Bronchial epithelial cell (primary cell): ENCODE data around the gene MAGED4. TPM values are rescaled to one million over a fixed set of nuclear protein-coding genes. Genes with fewer than 3 reads are reported as not detected.
A peak's percentile ranks its signal among the peaks of the same experiment; 100 is the strongest.
"Not testable (repeated sequence)": the region's sequence is repeated elsewhere in the genome, so short reads cannot be mapped to it uniquely, and the experiment has no call there.

Experiments
- DNase-seq: peaks from one replicate; pipeline ENCODE4 v3.0.0-alpha.2; 2010; ENCODE audit warnings: low read depth
- FAIRE-seq: peaks from 2 replicates; lab custom pipeline; 2011; peaks lifted over from hg19 to GRCh38; lab: Jason Lieb, UNC
- H3K27me3 ChIP-seq: 2 replicates; pipeline ENCODE4 v1.5.1; 2011; ENCODE audit warnings: low read length; ENCODE audit not compliant: control insufficient read depth, insufficient read depth
- H3K36me3 ChIP-seq: 2 replicates; pipeline ENCODE4 v1.5.1; 2011; ENCODE audit warnings: low read length; ENCODE audit not compliant: control insufficient read depth, insufficient read depth
- H3K4me3 ChIP-seq: 2 replicates; pipeline ENCODE4 v1.5.1; 2011; ENCODE audit warnings: mild to moderate bottlenecking, low read depth, low read length, control low read depth
- total RNA-seq: library from RNA; depleted of rRNA; stranded (reverse); fragments of >200 nt; gene quantifications from 2 replicates; pipeline ENCODE4 v1.2.1, GENCODE V29; 2014
- TF ChIP-seq, protein P1 (sequence below): IDR thresholded peaks from 2 replicates; pipeline ENCODE4 v1.5.1; 2011; ENCODE audit warnings: mild to moderate bottlenecking, moderate library complexity, low read length, control low read depth, inconsistent platforms; ENCODE audit not compliant: insufficient read depth, severe bottlenecking

MAGED4 gene
- total RNA-seq, 1 donor from 2014 or later, result 0.26 TPM

DNA sequence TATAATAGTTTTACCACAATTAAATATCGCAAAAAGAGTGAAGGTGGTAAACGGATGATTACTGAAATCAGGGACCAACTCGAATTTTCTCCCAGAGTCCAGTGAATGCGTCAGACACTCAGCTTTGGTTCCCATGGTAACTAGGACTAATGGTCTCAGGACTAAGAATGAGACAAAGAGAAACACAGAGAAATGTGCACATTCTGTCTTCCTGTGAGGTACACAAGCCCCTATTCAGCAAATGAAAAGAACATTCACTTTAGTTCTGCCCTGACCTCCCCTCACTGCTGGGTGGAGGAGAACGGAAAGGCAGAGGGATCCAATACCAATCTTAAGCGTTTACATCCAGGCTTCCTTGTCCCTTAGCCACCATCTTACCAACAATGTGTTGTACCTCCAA lies 26.7 kb downstream of the MAGED4 start:
- not testable (repeated sequence) for H3K27me3 ChIP-seq, H3K4me3 ChIP-seq, H3K36me3 ChIP-seq, DNase-seq
- FAIRE-seq, result peak; percentile 89

DNA sequence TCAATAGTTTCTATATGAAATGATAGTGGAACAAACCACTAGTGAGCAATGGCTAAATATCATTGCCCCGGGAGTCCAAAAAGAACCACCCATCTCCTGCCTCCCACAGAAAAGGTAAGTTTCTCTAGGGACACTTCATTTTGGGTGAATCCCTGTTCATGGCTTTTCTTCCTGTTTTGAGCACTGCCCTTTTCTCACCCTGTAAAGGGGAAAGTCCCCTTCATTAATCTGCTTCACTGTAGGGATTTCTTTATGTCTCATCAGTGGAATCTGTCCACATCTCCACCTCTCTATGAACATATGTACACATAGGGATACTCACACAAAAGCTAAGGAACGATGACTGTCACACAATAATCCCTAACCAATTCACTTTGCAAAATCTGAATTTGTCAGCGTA lies 28.6 kb downstream of the MAGED4 start:
- TF ChIP-seq, protein P1, sequence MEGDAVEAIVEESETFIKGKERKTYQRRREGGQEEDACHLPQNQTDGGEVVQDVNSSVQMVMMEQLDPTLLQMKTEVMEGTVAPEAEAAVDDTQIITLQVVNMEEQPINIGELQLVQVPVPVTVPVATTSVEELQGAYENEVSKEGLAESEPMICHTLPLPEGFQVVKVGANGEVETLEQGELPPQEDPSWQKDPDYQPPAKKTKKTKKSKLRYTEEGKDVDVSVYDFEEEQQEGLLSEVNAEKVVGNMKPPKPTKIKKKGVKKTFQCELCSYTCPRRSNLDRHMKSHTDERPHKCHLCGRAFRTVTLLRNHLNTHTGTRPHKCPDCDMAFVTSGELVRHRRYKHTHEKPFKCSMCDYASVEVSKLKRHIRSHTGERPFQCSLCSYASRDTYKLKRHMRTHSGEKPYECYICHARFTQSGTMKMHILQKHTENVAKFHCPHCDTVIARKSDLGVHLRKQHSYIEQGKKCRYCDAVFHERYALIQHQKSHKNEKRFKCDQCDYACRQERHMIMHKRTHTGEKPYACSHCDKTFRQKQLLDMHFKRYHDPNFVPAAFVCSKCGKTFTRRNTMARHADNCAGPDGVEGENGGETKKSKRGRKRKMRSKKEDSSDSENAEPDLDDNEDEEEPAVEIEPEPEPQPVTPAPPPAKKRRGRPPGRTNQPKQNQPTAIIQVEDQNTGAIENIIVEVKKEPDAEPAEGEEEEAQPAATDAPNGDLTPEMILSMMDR, result no peak
- no peak for FAIRE-seq
- DNase-seq, result no peak
- Histone ChIP-seq H3K4me3 (no peak overlapping the region), H3K27me3 (no peaks in the 10 kb centered on the region), H3K36me3 (no peaks in the 10 kb centered on the region)

DNA sequence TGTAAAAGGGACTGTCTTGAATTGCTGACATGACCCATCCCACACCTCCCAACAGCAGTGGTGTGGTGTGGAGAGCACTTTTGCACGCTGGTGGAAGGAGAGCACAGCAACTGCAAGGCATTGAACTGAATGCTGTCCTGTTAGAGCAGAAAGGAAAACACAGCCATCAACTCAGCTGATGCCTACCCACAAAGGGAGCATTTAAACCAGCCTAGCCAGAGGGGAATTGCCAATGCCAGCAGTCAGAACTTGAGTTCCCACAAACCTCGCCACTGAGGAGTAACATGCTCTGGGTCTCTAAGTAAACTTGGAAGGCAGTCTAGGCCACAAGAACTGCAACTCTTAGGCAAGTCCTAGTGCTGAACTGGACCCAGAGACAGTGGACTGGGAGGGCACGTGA lies 31.9 kb downstream of the MAGED4 start:
- DNase-seq, result no peak
- no peak overlapping the region for H3K4me3 ChIP-seq
- TF ChIP-seq, protein P1, result no peak
- no peaks in the 10 kb centered on the region for H3K27me3 ChIP-seq
- FAIRE-seq, result no peak
- no peaks in the 10 kb centered on the region for H3K36me3 ChIP-seq

DNA sequence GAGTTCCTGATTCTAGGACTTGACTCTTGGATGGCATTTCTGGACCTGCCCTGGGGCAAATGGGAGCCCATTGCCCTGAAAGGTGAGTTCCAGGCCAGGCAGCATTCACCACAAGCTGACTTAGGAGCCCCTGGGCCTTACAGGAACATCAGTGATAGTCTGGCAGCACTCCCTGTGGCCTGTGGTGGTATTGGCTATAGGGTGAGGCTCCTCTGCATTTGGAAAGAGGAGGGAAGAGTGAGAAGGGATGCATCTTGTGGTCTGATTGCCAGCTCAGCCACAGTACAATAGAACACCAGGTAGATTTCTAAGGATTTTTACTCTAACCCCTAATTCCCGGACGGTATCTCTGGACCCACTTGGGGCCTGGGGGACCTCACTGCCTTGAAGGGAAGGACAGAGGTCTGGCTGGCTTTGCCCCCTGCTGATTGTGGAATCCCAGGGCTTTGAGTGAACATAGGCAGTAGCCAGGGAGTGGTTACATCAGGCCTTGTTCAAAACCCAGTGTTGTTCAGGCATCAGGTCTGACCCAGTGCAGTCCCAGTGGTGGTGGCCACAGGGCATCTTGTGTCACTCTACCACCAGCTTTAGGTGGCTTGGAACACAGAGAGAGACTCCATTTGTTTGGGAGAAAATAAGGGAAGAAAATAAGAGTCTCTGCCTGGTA lies 32.9 kb downstream of the MAGED4 start:
- FAIRE-seq (no peak), DNase-seq (no peak)
- TF ChIP-seq, protein P1, result no peak
- no peaks in the 10 kb centered on the region for H3K36me3 ChIP-seq
- H3K4me3 ChIP-seq, result no peak overlapping the region
- no peaks in the 10 kb centered on the region for H3K27me3 ChIP-seq

DNA sequence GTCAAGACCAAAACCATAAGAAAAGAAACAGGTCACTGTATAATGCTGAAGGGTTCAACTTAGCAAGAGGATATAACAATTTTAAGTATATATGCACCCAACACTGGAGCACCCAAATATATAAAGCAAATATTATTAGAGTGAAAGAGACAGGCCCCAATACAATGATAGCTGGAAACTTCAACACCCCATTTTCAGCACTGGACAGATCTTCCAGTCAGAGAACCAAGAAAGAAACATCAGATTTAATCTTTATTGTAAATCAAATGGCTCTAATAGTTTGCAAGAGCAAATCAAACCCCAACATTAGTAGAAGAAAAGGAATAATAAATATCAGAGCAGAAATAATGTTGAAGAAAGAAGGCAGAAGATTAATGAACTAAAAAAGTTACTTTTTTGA lies 36.2 kb downstream of the MAGED4 start:
- Histone ChIP-seq H3K36me3 (no peaks in the 10 kb centered on the region), H3K4me3 (no peak overlapping the region), H3K27me3 (no peaks in the 10 kb centered on the region)
- TF ChIP-seq, protein P1, result no peak
- DNase-seq (no peak), FAIRE-seq (no peak)

Other genes with a start within 250 kb of the MAGED4 start
- gene MAGED4B, start 115.7 kb upstream of the MAGED4 start, total RNA-seq, result 0.13 and 1.6 TPM in 2 replicates
- not detected in 2 replicates for gene XAGE2, start 184.1 kb downstream of the MAGED4 start, total RNA-seq